PC-3 (cell line): ENCODE measurements around the gene GSC2. TPM values are rescaled to one million over a fixed set of nuclear protein-coding genes. Genes with fewer than 3 reads are reported as not detected.

Source experiments
- ATAC-seq: fragments of 200-7000 bp; cut with Tn5 transposase; 2 replicates; pipeline ENCODE4 v1.9.1; 2020; ENCODE audit warnings: mild to moderate bottlenecking, moderate library complexity
- BruUV-seq: library from RNA; stranded (reverse); fragments of 400-500 nt; replicated peaks from 2 replicates; lab custom pipeline; 2021; lab: Mats Ljungman, UMichigan
- CTCF ChIA-PET: fragments of 300-600 bp; sonication (Branson Sonifier 250); formaldehyde crosslinking; loops from one replicate; lab custom pipeline; 2022; ENCODE audit warnings: antibody characterized with exemption; lab: Charles Lee
- POLR2A ChIA-PET: fragments of 300-600 bp; sonication (Branson Sonifier 250); formaldehyde crosslinking; loops from one replicate; lab custom pipeline; 2022; ENCODE audit warnings: antibody characterized with exemption; ENCODE audit not compliant: unreplicated experiment; lab: Charles Lee
- DNase-seq: peaks from one replicate; pipeline ENCODE4 v3.0.0-alpha.2; 2015
- H2AFZ ChIP-seq: fragments of 300-600 bp; sonication (generic); 2 replicates; pipeline ENCODE4 v1.6.0; 2016; ENCODE audit warnings: antibody characterized with exemption, low read length
- H3F3A ChIP-seq: fragments of 300-600 bp; sonication (generic); one replicate; pipeline ENCODE4 v1.6.0; 2017; ENCODE audit warnings: antibody characterized with exemption, low read length, control low read depth, mild to moderate bottlenecking; ENCODE audit not compliant: unreplicated experiment
- H3K27ac ChIP-seq: fragments of 300-600 bp; sonication (generic); 2 replicates; pipeline ENCODE4 v1.5.1; 2016; ENCODE audit warnings: mild to moderate bottlenecking, low read length
- H3K27me3 ChIP-seq: fragments of 300-600 bp; sonication (generic); 2 replicates; pipeline ENCODE4 v1.6.1; 2016; ENCODE audit warnings: low read length, mixed read lengths
- H3K36me3 ChIP-seq: fragments of 300-600 bp; sonication (generic); 2 replicates; pipeline ENCODE4 v1.6.1; 2016; ENCODE audit warnings: low read depth, mixed run types, low read length, mixed read lengths
- H3K4me1 ChIP-seq: fragments of 300-600 bp; sonication (generic); 2 replicates; pipeline ENCODE4 v1.5.1; 2016; ENCODE audit warnings: low read length; ENCODE audit not compliant: insufficient read depth
- H3K4me2 ChIP-seq: fragments of 300-600 bp; sonication (generic); 2 replicates; pipeline ENCODE4 v1.6.0; 2016; ENCODE audit warnings: low read length
- H3K4me3 ChIP-seq: fragments of 300-600 bp; sonication (generic); 2 replicates; pipeline ENCODE4 v1.5.1; 2016; ENCODE audit warnings: mild to moderate bottlenecking, low read length, mixed read lengths
- H3K79me2 ChIP-seq: fragments of 300-600 bp; sonication (generic); 2 replicates; pipeline ENCODE4 v1.6.1; 2017; ENCODE audit warnings: low read length, mixed read lengths
- H3K9ac ChIP-seq: fragments of 300-600 bp; sonication (generic); 2 replicates; pipeline ENCODE4 v1.6.0; 2016; ENCODE audit warnings: mild to moderate bottlenecking, low read length
- H3K9me2 ChIP-seq: fragments of 300-600 bp; sonication (generic); replicated peaks from 2 replicates; pipeline ENCODE4 v1.6.1; 2016; ENCODE audit warnings: mixed run types, low read length, mixed read lengths
- H3K9me3 ChIP-seq: fragments of 300-600 bp; sonication (generic); 2 replicates; pipeline ENCODE4 v1.6.1; 2016; ENCODE audit warnings: low read length, mixed read lengths
- H4K20me1 ChIP-seq: fragments of 300-600 bp; sonication (generic); 2 replicates; pipeline ENCODE4 v1.6.1; 2016; ENCODE audit warnings: low read length, mixed read lengths
- CTCF ChIP-seq: fragments of 300-600 bp; sonication (generic); conservative IDR thresholded peaks from 2 replicates; pipeline ENCODE4 v1.5.1; 2017; ENCODE audit warnings: antibody characterized with exemption, low read depth, mild to moderate bottlenecking, low read length
- EZH2 ChIP-seq: fragments of 300-600 bp; sonication (generic); IDR thresholded peaks from one replicate; pipeline ENCODE4 v1.6.1; 2017; ENCODE audit warnings: antibody characterized with exemption, mild to moderate bottlenecking, low read length; ENCODE audit not compliant: unreplicated experiment
- EZH2phosphoT487 ChIP-seq: fragments of 300-600 bp; sonication (generic); IDR thresholded peaks from 2 replicates; pipeline ENCODE4 v1.6.1; 2018; ENCODE audit warnings: mild to moderate bottlenecking, antibody characterized with exemption, low read length, borderline replicate concordance
- intact Hi-C: fragments of 100-400 bp; cut with micrococcal nuclease; formaldehyde crosslinking; loops from 2 replicates; pipeline ENCODE4 v1.9.0; 2023
- total RNA-seq: library from RNA; depleted of rRNA; stranded (reverse); fragments of >200 nt; gene quantifications from 2 replicates; pipeline ENCODE4 v1.2.3, GENCODE V29; 2014

The GSC2 gene
- total RNA-seq, 1 experiment from 2014 or later = not detected

GRCh38 chr22:19176175-19176643 lies 26.1 kb upstream of the GSC2 start:
- no peak for TF ChIP-seq CTCF
- intact Hi-C loops = no loop called here
- no peak for DNase-seq
- Histone ChIP-seq H3K9me3 (no peaks in the 10 kb centered on the region), H3K27me3 (no peaks in the 10 kb centered on the region), H3K27ac (no peak overlapping the region), H3K9ac (no peak overlapping the region), H3K4me1 (peaks cover 16% of the 10 kb centered on the region; the same call in 1 of the 2 replicates), H3K4me2 (no peak overlapping the region), H3F3A (no peaks in the 10 kb centered on the region), H3K36me3 (no peaks in the 10 kb centered on the region), H3K9me2 (no peaks in the 10 kb centered on the region), H4K20me1 (no peaks in the 10 kb centered on the region), H3K79me2 (peaks cover 63% of the 10 kb centered on the region), H3K4me3 (no peak overlapping the region), H2AFZ (no peak overlapping the region)
- ATAC-seq = no peak
- ChIA-PET POLR2A (no interaction called here), CTCF (no interaction called here)
- no TSS peak for BruUV-seq

- TF ChIP-seq EZH2phosphoT487 (no peak), CTCF (no peak), EZH2 (no peak)
- H3K9me3 ChIP-seq = no peaks in the 10 kb centered on the region
- no peaks in the 10 kb centered on the region for H3K36me3 ChIP-seq
- ATAC-seq = no peak
- H3F3A ChIP-seq = no peaks in the 10 kb centered on the region
- H3K4me1 ChIP-seq = peaks cover 19% of the 10 kb centered on the region
- intact Hi-C loops = no loop called here
- no peak overlapping the region for H3K4me3 ChIP-seq
- no peaks in the 10 kb centered on the region for H4K20me1 ChIP-seq
- ChIA-PET CTCF (no interaction called here), POLR2A (no interaction called here)
- no peak overlapping the region for H3K27ac ChIP-seq
- peaks cover 68% of the 10 kb centered on the region for H3K79me2 ChIP-seq
- H2AFZ ChIP-seq = no peak overlapping the region
- no peaks in the 10 kb centered on the region for H3K27me3 ChIP-seq
- no peak for DNase-seq
- H3K4me2 ChIP-seq = no peak overlapping the region
- H3K9ac ChIP-seq = no peak overlapping the region
- no TSS peak for BruUV-seq
- H3K9me2 ChIP-seq = no peaks in the 10 kb centered on the region
Measured at GRCh38 chr22:19175602-19176174, 25.6 kb upstream of the GSC2 start.

- no peak overlapping the region for H2AFZ ChIP-seq
- H3K4me1 ChIP-seq = peaks cover 22% of the 10 kb centered on the region
- ChIA-PET POLR2A (no interaction called here), CTCF (no interaction called here)
- no peak overlapping the region for H3K9ac ChIP-seq
- H3K27me3 ChIP-seq = no peaks in the 10 kb centered on the region
- no peaks in the 10 kb centered on the region for H3K9me3 ChIP-seq
- no peak overlapping the region for H3K4me3 ChIP-seq
- H3K9me2 ChIP-seq = no peaks in the 10 kb centered on the region
- BruUV-seq = no TSS peak
- no peak overlapping the region for H3K4me2 ChIP-seq
- ATAC-seq (no peak), DNase-seq (no peak)
- TF ChIP-seq CTCF (no peak), EZH2phosphoT487 (no peak), EZH2 (no peak)
- no peaks in the 10 kb centered on the region for H3K36me3 ChIP-seq
- no peaks in the 10 kb centered on the region for H3F3A ChIP-seq
- intact Hi-C loops = no loop called here
- no peak overlapping the region for H3K27ac ChIP-seq
- H3K79me2 ChIP-seq = peaks cover 69% of the 10 kb centered on the region
- no peaks in the 10 kb centered on the region for H4K20me1 ChIP-seq
Measured at GRCh38 chr22:19175026-19175601, 25.0 kb upstream of the GSC2 start.
